ENCODE measurements around the gene HABP2. TPM values are rescaled to one million over a fixed set of nuclear protein-coding genes. Genes with fewer than 3 reads are reported as not detected.

The HABP2 gene
- total RNA-seq, 4 donors from 2014 or later, result not detected

- ATAC-seq, result no peak
- Histone ChIP-seq H3K4me3 (no peak overlapping the region), H3K4me1 (no peaks in the 10 kb centered on the region), H3K27ac (no peak overlapping the region), H3K36me3 (no peaks in the 10 kb centered on the region), H3K9me3 (no peaks in the 10 kb centered on the region), H3K27me3 (peaks cover 15% of the 10 kb centered on the region)
- TF ChIP-seq POLR2AphosphoS5 (IDR thresholded peaks at IDR 0.05), result no peak
- WGBS, 2 donors (ENCODE audit: low coverage in 1 of 2), result 73% methylated on average over 3 of the region's 13 CpGs; no CpG with 5 or more reads in 1 of the 2 donors
These were observed 41.8 kb downstream of the HABP2 start for GRCh38 chr10:113594652-113595051.

DNA sequence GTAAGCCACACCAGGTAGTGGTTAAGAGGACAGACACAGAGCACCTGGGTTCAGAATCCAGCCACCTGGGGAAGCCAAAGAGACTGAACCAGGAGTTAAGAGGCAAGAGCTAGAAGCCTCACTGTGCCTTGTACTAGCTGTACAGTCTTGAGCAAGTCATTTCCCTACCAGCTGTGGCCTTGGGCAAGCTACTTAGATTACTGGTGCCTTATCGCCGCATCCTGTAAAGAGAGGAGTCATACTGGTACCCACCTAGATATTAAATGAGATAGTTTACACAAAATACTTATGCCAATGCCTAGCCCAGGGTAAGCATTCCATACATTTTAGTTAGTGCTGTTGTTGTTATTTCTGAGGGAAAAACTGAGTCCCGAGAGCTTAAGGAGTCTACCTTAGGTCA lies 47.7 kb downstream of the HABP2 start:
- H3K27ac ChIP-seq, result no peak overlapping the region
- no peak for ATAC-seq
- H3K4me1 ChIP-seq, result no peaks in the 10 kb centered on the region
- no peak overlapping the region for H3K4me3 ChIP-seq
- TF ChIP-seq, protein P1, sequence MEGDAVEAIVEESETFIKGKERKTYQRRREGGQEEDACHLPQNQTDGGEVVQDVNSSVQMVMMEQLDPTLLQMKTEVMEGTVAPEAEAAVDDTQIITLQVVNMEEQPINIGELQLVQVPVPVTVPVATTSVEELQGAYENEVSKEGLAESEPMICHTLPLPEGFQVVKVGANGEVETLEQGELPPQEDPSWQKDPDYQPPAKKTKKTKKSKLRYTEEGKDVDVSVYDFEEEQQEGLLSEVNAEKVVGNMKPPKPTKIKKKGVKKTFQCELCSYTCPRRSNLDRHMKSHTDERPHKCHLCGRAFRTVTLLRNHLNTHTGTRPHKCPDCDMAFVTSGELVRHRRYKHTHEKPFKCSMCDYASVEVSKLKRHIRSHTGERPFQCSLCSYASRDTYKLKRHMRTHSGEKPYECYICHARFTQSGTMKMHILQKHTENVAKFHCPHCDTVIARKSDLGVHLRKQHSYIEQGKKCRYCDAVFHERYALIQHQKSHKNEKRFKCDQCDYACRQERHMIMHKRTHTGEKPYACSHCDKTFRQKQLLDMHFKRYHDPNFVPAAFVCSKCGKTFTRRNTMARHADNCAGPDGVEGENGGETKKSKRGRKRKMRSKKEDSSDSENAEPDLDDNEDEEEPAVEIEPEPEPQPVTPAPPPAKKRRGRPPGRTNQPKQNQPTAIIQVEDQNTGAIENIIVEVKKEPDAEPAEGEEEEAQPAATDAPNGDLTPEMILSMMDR (IDR thresholded peaks at IDR 0.05), result no peak
- TF ChIP-seq POLR2AphosphoS5 (IDR thresholded peaks at IDR 0.05) (no peak), POLR2A (IDR thresholded peaks at IDR 0.05) (no peak), EP300 (IDR thresholded peaks at IDR 0.05) (no peak)
- 100% methylated on average over 1 to 2 of the region's 3 CpGs for WGBS, 2 donors (ENCODE audit: low coverage in 1 of 2)
- H3K36me3 ChIP-seq, result no peaks in the 10 kb centered on the region
- no peaks in the 10 kb centered on the region for H3K9me3 ChIP-seq
- H3K27me3 ChIP-seq, result peaks cover 9% of the 10 kb centered on the region

GRCh38 chr10:113603057-113603777 lies 50.4 kb downstream of the HABP2 start:
- 77 to 82% methylated on average over 5 to 10 of the region's 13 CpGs for WGBS, 2 donors (ENCODE audit: low coverage in 1 of 2)
- Histone ChIP-seq H3K4me3 (no peak overlapping the region), H3K27me3 (peaks cover 9% of the 10 kb centered on the region), H3K27ac (no peak overlapping the region), H3K4me1 (no peaks in the 10 kb centered on the region), H3K9me3 (no peaks in the 10 kb centered on the region), H3K36me3 (no peaks in the 10 kb centered on the region)
- ATAC-seq, result no peak
- TF ChIP-seq POLR2A (IDR thresholded peaks at IDR 0.05) (no peak), POLR2AphosphoS5 (IDR thresholded peaks at IDR 0.05) (no peak), EP300 (IDR thresholded peaks at IDR 0.05) (no peak)
- TF ChIP-seq, protein P1 (IDR thresholded peaks at IDR 0.05), result no peak

DNA sequence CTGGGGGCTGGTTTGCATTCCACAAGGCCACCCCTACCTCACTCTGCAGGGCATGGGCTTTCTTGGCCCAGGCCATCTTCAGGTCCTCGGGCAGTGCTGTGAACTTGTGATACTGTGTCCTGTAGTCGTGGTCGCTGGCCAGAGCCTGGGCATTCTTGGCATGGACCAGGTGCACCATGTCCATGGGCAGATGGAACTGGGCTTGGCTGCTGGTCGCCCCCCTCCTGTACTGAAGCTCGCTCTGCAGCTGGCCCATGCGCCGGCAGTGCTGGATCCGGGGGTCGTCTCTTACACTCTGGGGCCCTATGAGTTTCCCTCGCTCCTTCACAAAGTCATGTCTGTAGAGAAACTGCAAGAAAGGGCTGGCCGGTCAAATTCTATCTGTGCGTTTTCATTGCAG lies 51.7 kb downstream of the HABP2 start:
- WGBS, 2 donors (ENCODE audit: low coverage in 1 of 2), result 92 to 95% methylated on average over 5 to 11 of the region's 12 CpGs
- peaks cover 9% of the 10 kb centered on the region for H3K27me3 ChIP-seq
- H3K9me3 ChIP-seq, result no peaks in the 10 kb centered on the region
- H3K36me3 ChIP-seq, result no peaks in the 10 kb centered on the region
- H3K4me1 ChIP-seq, result no peaks in the 10 kb centered on the region
- ATAC-seq, result no peak
- no peak overlapping the region for H3K4me3 ChIP-seq
- H3K27ac ChIP-seq, result no peak overlapping the region
- TF ChIP-seq POLR2AphosphoS5 (IDR thresholded peaks at IDR 0.05) (no peak), EP300 (IDR thresholded peaks at IDR 0.05) (no peak), POLR2A (IDR thresholded peaks at IDR 0.05) (no peak)
- TF ChIP-seq, protein P1 (IDR thresholded peaks at IDR 0.05), result no peak

DNA sequence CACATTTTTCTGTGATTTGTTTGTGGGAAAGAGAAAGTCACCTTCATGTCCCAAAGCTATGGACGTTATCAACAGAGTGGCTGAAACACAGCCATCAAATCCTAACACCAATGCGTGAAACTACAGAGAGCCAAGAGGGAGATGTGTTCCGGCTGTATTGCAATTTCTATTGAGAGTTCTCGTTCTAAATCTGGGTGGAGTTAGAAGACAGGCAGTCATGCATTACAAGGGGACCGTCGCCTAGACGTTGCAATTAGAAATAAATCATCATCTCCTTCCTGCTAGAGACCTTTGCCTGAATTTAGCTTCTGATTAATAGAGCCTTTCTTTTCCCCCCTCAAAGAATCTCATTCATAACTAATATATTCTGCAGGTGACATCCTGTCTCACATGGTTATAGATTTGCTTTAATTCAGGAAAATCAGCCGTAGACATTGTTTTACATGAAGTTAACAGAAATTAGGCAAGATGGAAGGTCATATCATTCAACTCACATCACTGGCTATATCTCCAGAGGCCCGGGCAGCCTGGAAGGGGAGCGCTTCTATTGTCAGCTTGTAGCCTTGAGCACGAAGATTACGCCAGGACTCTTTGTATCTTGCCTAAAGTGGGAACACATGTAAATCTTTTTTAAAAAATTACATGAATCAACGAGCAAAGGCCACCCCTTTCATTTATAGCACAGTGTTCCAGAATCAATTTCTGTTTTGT lies 52.6 kb downstream of the HABP2 start:
- 56 to 62% methylated on average over 12 to 13 of the region's 13 CpGs for WGBS, 2 donors (ENCODE audit: low coverage in 1 of 2)
- TF ChIP-seq, protein P1 (IDR thresholded peaks at IDR 0.05), result no peak
- TF ChIP-seq POLR2A (IDR thresholded peaks at IDR 0.05), result no peak
- Histone ChIP-seq H3K4me3 (no peak overlapping the region), H3K27me3 (peaks cover 9% of the 10 kb centered on the region), H3K4me1 (peaks cover 0 to 2% (median under 1%) of the 10 kb centered on the region in 3 donors), H3K27ac (no peak overlapping the region), H3K9me3 (no peaks in the 10 kb centered on the region), H3K36me3 (no peaks in the 10 kb centered on the region)
- ATAC-seq, result no peak

Measured in gastroesophageal sphincter (tissue), 4 donors.